SK-N-SH treated with all-trans-retinoic acid at 6 μM for 48 hours (cell line): ENCODE results near the gene DTD1.

Experiments used
- ZC3H10 ChIP-seq: fragments of 250-450 bp; sonication (Bioruptor Pico); IDR thresholded peaks from 2 replicates; pipeline ENCODE4 v1.5.1; 2021; ENCODE audit warnings: mild to moderate bottlenecking, moderate library complexity
- ZFP3 ChIP-seq: fragments of 250-450 bp; sonication (Bioruptor Pico); IDR thresholded peaks from 2 replicates; pipeline ENCODE4 v1.5.0; 2020; ENCODE audit warnings: mild to moderate bottlenecking, moderate library complexity
- TF ChIP-seq, protein P1 (sequence below): fragments of 250-450 bp; sonication (Bioruptor Pico); IDR thresholded peaks from 2 replicates; pipeline ENCODE4 v1.8.0; 2020; ENCODE audit warnings: mild to moderate bottlenecking, moderate library complexity, borderline replicate concordance

DNA sequence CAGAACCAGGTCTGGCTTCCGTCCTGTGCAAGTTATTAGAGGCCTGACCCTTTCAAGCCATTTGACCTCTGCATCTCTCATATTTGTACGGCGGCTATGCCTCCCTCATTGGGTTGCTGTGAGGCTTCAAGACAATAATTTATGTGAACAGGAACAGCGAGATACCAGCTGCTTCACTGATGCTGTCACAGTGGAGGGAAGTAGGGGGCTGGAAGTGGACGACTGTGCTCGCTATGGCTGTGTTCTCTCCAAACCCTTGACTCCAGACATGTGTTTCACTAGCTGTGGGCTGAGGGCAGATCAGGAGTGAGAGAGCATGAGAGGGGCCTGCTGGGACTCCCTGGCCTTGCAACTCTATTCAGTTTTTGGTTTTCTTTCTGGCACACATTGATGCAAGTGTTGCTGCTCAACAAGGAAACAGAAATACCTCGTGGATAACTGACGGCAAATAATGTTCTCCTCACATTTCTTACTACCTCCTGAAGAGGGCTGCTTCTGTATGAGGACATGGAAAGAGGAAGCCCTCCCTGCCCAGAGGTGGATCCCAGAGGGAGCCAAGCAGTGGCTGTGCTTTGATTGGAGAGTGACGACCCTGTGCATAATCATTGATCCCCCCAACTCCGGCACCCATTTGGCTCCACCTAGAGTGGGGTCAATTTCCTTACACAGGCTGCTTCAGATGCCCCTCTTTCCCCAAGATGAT is 191.0 kb downstream of the DTD1 start:
- no peak for TF ChIP-seq ZFP3
- no peak for TF ChIP-seq ZC3H10
- TF ChIP-seq, protein P1, sequence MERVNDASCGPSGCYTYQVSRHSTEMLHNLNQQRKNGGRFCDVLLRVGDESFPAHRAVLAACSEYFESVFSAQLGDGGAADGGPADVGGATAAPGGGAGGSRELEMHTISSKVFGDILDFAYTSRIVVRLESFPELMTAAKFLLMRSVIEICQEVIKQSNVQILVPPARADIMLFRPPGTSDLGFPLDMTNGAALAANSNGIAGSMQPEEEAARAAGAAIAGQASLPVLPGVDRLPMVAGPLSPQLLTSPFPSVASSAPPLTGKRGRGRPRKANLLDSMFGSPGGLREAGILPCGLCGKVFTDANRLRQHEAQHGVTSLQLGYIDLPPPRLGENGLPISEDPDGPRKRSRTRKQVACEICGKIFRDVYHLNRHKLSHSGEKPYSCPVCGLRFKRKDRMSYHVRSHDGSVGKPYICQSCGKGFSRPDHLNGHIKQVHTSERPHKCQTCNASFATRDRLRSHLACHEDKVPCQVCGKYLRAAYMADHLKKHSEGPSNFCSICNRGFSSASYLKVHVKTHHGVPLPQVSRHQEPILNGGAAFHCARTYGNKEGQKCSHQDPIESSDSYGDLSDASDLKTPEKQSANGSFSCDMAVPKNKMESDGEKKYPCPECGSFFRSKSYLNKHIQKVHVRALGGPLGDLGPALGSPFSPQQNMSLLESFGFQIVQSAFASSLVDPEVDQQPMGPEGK (CRISPR knock-in tag), result no peak
